ENCODE data around the gene ACIN1.

The ACIN1 gene, protein sequence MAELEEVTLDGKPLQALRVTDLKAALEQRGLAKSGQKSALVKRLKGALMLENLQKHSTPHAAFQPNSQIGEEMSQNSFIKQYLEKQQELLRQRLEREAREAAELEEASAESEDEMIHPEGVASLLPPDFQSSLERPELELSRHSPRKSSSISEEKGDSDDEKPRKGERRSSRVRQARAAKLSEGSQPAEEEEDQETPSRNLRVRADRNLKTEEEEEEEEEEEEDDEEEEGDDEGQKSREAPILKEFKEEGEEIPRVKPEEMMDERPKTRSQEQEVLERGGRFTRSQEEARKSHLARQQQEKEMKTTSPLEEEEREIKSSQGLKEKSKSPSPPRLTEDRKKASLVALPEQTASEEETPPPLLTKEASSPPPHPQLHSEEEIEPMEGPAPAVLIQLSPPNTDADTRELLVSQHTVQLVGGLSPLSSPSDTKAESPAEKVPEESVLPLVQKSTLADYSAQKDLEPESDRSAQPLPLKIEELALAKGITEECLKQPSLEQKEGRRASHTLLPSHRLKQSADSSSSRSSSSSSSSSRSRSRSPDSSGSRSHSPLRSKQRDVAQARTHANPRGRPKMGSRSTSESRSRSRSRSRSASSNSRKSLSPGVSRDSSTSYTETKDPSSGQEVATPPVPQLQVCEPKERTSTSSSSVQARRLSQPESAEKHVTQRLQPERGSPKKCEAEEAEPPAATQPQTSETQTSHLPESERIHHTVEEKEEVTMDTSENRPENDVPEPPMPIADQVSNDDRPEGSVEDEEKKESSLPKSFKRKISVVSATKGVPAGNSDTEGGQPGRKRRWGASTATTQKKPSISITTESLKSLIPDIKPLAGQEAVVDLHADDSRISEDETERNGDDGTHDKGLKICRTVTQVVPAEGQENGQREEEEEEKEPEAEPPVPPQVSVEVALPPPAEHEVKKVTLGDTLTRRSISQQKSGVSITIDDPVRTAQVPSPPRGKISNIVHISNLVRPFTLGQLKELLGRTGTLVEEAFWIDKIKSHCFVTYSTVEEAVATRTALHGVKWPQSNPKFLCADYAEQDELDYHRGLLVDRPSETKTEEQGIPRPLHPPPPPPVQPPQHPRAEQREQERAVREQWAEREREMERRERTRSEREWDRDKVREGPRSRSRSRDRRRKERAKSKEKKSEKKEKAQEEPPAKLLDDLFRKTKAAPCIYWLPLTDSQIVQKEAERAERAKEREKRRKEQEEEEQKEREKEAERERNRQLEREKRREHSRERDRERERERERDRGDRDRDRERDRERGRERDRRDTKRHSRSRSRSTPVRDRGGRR

DNA sequence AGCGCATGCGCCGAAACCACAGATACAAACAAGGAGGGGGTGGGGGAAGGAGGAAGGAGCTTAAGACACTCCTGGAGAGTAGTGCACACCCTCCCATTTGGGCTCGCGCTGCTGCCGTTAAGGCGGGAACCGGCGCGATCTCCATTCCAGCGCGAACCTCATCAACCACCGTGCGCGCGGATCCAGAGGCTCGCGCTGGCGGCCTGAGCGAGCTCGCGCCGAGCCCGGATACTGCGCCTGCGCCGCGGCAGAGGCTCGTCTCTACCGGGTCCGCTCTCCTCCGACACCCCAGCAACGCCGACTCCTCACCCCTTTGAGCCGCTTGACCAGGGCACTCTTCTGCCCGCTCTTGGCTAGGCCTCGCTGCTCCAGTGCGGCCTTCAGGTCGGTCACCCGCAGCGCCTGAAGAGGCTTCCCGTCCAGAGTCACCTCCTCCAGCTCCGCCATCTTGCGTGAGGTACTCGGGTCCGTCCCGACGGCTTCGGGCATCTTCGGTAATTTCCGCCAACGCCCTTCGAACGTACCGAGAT lies at the start of gene ACIN1:
TSS of gene ACIN1 (minus strand) at position 471 of the 530 bp plus-strand sequence. CDS start at position 447, 24 bp downstream.
- peak; percentile 76 for DNase-seq

- no peak for DNase-seq
Measured at GRCh38 chr14:23143911-23144310, 49.0 kb upstream of the ACIN1 start.

DNA sequence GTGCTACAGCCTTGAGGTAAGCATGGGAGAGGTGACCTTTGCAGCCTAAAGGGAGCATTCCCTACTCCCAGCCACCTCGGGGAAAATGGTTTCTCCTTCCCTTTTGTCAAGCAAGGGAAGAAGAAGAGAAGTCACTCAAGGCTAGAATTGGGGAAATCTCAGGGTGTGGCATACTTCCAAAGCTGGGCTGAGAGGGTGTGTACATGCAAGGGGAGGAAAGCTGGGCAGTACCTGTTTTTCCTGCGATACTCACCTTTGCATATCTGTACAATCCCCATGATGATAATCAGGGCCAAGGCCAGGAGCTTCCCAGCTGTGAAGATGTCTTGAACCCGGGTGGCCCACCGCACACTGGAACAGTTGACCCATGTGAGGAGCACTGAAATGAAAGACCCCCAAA lies 47.9 kb upstream of the ACIN1 start:
- DNase-seq, result no peak

GRCh38 chr14:23141706-23142444 lies 46.9 kb upstream of the ACIN1 start:
- DNase-seq, result no peak

DNA sequence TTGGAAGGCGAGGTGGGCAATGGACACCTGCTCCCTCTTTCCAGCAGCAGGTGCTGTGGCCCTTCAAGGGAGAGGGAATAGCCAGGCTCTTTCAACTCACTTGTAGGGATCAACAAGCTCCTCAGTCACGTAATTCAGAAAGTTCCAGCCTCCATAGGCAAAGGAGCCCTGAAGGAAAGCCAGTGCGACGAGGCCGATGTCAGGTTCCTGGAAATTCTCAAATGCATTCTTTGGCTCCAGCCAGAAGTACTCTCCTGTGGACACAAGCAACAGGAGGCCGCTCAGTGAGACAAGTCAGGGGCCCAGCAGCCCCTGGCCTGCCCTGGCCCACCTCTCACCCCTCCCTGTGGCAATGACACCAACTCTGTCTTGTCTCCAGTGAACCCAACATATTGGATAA lies 45.4 kb upstream of the ACIN1 start:
- DNase-seq, result no peak

GRCh38 chr14:23139874-23140273 lies 44.9 kb upstream of the ACIN1 start:
- DNase-seq, result no peak

- no peak for DNase-seq
Measured at GRCh38 chr14:23137813-23138535, 43.0 kb upstream of the ACIN1 start.

DNA sequence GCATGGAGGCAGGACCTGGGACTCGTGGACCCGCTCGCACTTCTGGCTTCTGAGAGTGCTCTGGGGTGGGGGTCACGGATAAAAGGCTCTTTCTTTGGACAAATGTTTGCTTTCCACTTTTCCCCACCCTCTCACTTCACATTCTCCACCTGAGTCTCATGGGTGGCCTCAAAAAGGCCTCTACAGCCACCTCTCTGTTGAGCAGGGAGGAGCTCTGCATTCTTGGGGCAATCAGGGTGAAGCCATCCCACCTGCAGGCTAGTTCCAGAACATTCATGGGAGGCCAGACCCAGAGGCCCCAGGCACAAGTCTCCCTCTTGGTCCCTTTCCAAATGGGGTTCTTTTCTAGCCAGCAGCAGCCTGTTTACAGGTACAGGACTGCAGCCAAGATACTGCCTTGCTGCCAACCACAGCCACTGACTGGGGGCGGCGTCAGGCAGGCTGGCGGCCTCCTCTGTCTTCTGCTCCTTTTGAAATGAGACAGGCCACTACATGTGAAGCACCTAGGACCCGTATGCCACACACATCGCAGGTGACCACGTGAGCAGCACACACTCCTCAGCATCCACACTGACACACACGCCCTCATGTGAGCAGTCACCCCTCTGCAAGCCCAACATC lies 42.4 kb upstream of the ACIN1 start:
- no peak for DNase-seq

- no peak for DNase-seq
Measured at GRCh38 chr14:23136566-23137133, 41.7 kb upstream of the ACIN1 start.

- no peak for DNase-seq
Measured at GRCh38 chr14:23132970-23133369, 38.0 kb upstream of the ACIN1 start.

DNA sequence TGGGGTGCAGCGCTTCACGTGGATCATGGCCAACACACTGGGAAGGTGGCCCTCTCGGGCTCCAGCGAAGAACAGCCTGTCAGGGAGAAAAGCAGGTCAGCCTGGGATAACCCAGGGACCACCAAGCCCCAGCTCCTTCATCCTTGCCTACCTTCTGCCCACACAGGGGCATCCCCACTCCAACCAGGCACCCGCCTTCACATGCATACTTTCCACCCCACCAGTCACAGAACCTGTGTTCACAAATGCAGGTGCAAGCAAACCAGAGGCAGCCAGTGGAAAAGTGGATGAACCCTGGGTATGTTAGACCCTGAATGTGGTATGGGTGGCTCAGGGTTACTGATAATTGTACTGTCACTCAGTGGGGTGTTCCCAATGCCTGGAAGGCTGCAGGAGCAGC lies 36.5 kb upstream of the ACIN1 start:
- no peak for DNase-seq

DNA sequence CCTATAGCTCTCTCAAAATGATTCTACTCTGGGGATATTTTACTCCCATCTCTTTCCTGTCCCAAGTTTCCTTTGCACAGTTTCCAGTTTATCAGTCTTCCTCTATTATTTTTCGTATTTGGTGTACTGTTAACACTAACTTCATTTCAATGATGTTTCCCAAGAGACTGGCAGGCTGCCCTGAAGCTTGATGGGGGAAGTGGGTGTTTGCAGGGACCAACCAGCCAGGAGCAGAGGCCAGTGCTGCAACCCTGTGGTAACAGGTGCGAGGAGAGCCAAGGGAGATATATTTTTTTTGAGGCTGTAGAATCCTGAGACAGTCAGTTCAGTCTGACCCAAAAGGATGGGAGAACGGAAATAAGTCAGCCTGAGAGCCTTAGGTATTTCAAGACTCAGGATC lies 35.9 kb upstream of the ACIN1 start:
- no peak for DNase-seq

GRCh38 chr14:23129759-23130316 lies 34.9 kb upstream of the ACIN1 start:
- DNase-seq, result no peak

- DNase-seq, result no peak
Measured at GRCh38 chr14:23128969-23129758, 34.2 kb upstream of the ACIN1 start.

- no peak for DNase-seq
Measured at GRCh38 chr14:23127861-23128260, 32.9 kb upstream of the ACIN1 start.

DNA sequence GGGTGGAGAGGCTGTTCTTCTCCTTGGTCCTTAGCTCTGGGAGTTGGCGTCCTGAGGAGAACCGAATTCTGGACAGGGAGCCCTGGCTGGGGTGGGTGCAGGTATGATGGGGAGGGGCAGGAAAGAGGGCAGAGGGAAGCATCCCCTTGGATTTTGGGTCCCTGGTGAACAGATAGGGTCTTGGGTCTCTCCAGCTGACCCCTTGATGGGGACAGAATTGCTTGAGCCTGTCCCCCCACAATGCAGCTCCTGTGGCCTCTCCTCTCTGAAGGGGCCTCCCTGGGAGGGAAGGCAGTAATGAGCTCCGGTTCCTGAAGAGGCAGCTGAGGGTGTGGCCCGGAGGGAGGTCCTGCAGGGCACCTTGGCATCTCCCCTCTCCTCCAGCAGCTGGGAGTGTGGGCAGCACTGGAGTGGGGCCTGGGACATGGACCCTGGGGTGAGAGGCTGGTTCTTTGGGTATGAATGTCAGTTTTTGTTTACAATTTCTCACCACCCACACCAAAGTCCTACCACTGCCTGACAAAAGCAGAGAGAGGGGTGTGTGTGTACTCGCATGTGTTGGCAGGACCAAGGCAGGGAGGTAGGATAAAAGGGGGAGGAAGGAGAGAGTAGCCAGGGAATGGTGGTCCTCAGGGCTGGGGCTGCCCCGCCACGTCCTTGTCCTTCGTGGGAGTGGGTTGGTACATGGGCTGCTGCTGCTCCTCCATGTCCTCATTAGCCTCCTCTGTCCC lies 31.8 kb upstream of the ACIN1 start:
- no peak for DNase-seq

GRCh38 chr14:23125933-23126524 lies 31.1 kb upstream of the ACIN1 start:
- DNase-seq, result no peak

GRCh38 chr14:23125011-23125410 lies 30.1 kb upstream of the ACIN1 start:
- no peak for DNase-seq

Measured in suppressor macrophage treated with lipopolysaccharide for 4 hours (primary cell).